HL-60 (cell line): ENCODE results near the gene PIWIL4.

Experiments used
- DNase-seq, 2 experiments: peaks; one replicate each; pipeline ENCODE4 v3.0.0-alpha.2; 2010 to 2020; ENCODE audit warnings: low read depth in 1 of 2, low spot score in 1 of 2
- H3K27ac ChIP-seq: fragments of 250-450 bp; sonication (Bioruptor Pico); replicated peaks from 2 replicates; pipeline ENCODE4 v1.5.1; 2020; ENCODE audit warnings: mild to moderate bottlenecking, moderate library complexity
- H3K27me3 ChIP-seq: fragments of 250-450 bp; sonication (Bioruptor Pico); 2 replicates; pipeline ENCODE4 v1.5.1; 2021; ENCODE audit warnings: mild to moderate bottlenecking, moderate library complexity; ENCODE audit not compliant: insufficient read depth, poor library complexity, severe bottlenecking
- H3K4me3 ChIP-seq: replicated peaks from 2 replicates; pipeline ENCODE4 v1.5.1; 2011; ENCODE audit warnings: mild to moderate bottlenecking, control low read depth, low read length; ENCODE audit not compliant: insufficient read depth
- GABPA ChIP-seq: IDR thresholded peaks from 2 replicates; pipeline ENCODE4 v1.6.1; 2012; ENCODE audit warnings: low read depth
- POLR2AphosphoS5 ChIP-seq: IDR thresholded peaks from 2 replicates; pipeline ENCODE4 v1.6.1; 2012; ENCODE audit warnings: low read depth
- SPI1 ChIP-seq: IDR thresholded peaks from 2 replicates; pipeline ENCODE4 v1.6.1; 2012; ENCODE audit warnings: low read depth, mild to moderate bottlenecking, borderline replicate concordance
- TF ChIP-seq, protein P1 (sequence below): IDR thresholded peaks from one replicate; pipeline ENCODE4 v1.5.1; 2011; ENCODE audit warnings: low read length, control low read depth, inconsistent platforms; ENCODE audit not compliant: insufficient read depth
- TF ChIP-seq, protein P2 (sequence below): IDR thresholded peaks from 2 replicates; pipeline ENCODE4 v1.6.1; 2012; ENCODE audit warnings: low read depth; ENCODE audit not compliant: insufficient replicate concordance

The PIWIL4 gene

DNA sequence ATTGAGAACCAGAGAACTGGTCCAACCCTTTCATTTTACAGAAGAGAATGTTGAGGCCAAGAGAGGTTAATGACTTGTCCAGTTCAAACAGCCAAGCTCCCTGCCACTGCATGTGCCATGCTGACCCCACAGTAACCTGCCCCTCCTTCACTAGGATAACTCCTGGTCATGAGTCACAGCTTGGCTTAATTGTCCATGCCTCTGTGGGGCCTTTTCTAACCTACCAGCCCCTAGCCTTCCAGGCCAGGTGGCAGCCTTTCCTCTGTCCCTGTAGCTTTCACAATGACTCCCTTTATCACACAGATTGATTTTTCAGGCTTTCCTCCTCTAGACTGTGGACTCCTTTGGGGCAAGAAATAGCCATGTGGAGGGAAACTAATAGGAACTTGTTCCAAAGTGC lies 97.2 kb downstream of the PIWIL4 start:
- no peak for DNase-seq
- no peak overlapping the region for H3K4me3 ChIP-seq
- TF ChIP-seq, protein P1, sequence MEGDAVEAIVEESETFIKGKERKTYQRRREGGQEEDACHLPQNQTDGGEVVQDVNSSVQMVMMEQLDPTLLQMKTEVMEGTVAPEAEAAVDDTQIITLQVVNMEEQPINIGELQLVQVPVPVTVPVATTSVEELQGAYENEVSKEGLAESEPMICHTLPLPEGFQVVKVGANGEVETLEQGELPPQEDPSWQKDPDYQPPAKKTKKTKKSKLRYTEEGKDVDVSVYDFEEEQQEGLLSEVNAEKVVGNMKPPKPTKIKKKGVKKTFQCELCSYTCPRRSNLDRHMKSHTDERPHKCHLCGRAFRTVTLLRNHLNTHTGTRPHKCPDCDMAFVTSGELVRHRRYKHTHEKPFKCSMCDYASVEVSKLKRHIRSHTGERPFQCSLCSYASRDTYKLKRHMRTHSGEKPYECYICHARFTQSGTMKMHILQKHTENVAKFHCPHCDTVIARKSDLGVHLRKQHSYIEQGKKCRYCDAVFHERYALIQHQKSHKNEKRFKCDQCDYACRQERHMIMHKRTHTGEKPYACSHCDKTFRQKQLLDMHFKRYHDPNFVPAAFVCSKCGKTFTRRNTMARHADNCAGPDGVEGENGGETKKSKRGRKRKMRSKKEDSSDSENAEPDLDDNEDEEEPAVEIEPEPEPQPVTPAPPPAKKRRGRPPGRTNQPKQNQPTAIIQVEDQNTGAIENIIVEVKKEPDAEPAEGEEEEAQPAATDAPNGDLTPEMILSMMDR = no peak
- TF ChIP-seq POLR2AphosphoS5 (no peak), SPI1 (no peak), GABPA (no peak)
- TF ChIP-seq, protein P2, sequence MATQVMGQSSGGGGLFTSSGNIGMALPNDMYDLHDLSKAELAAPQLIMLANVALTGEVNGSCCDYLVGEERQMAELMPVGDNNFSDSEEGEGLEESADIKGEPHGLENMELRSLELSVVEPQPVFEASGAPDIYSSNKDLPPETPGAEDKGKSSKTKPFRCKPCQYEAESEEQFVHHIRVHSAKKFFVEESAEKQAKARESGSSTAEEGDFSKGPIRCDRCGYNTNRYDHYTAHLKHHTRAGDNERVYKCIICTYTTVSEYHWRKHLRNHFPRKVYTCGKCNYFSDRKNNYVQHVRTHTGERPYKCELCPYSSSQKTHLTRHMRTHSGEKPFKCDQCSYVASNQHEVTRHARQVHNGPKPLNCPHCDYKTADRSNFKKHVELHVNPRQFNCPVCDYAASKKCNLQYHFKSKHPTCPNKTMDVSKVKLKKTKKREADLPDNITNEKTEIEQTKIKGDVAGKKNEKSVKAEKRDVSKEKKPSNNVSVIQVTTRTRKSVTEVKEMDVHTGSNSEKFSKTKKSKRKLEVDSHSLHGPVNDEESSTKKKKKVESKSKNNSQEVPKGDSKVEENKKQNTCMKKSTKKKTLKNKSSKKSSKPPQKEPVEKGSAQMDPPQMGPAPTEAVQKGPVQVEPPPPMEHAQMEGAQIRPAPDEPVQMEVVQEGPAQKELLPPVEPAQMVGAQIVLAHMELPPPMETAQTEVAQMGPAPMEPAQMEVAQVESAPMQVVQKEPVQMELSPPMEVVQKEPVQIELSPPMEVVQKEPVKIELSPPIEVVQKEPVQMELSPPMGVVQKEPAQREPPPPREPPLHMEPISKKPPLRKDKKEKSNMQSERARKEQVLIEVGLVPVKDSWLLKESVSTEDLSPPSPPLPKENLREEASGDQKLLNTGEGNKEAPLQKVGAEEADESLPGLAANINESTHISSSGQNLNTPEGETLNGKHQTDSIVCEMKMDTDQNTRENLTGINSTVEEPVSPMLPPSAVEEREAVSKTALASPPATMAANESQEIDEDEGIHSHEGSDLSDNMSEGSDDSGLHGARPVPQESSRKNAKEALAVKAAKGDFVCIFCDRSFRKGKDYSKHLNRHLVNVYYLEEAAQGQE = no peak
- peaks cover 2% of the 10 kb centered on the region for H3K27me3 ChIP-seq
- no peak overlapping the region for H3K27ac ChIP-seq

DNA sequence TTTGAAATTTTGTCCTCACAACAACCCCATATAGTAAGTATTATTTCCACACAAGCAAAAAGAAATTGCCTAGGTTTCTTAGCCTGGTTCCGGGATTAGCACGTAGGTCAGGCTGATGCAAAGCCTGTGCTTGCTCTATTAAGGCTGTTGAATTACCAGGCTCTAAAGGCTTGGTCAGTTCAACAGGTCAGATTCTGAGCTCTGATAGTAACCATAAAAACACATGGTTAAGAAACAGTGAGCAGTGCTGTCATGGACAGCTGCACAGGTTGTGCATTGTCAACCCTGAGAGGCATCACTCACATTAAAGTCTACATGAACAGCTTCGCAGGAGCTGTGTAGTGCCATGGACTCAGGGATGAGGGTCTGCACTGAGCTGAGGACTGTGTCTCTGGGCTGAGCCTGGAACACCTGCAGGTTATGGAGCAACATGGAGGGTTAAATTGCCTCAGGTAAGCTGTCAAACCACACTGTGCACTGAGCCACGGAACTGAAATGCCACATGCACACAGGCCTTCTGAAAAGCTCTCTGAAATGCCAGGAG lies 98.0 kb downstream of the PIWIL4 start:
- TF ChIP-seq, protein P2 = no peak
- TF ChIP-seq POLR2AphosphoS5 = no peak
- no peak for TF ChIP-seq GABPA
- no peak for TF ChIP-seq SPI1
- TF ChIP-seq, protein P1 = no peak
- Histone ChIP-seq H3K27ac (no peak overlapping the region), H3K4me3 (no peak overlapping the region), H3K27me3 (peaks cover 2% of the 10 kb centered on the region)
- DNase-seq = no peak

DNA sequence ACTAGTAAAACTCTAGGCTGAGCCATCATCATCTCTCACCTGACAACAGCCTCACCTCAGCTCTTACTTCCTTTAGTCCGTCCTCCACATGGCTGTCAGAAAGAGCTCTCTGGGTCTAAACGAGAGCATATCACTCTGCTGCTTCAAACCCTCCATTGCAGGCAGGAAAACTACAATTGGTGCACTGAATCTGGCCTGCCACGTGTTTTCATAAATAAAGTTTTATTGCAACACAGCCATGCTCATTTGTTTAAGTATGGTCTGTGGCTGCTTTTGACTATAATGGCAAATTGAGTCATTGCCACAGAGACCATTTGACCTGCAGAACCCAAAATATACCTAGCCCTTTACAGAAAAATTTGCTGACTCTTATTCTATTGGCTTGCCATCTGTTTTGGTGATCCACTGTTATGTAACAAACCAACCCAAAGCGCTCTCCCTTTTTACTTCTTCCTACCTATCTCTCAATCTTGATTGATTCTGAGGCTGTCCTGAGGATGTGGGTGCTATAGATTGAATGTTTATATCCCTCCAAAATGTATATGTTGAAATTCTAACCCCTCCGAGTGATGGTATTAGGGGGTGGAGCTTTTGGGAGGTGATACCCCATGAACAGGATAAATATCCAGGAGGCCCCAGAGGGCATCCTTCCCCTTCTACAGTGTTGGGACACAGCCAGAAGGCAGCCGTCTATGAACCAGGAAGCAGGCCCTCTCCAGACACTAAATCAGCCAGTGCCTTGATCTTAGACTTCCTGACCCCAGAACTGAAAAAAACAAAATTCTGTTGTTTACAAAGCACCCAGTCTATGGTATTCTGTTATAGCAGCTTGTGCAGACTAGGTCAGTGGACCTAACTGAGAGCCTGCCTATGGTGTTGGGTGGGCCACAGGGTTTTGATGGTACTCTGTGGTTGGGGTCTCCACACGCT lies 99.9 kb downstream of the PIWIL4 start:
- no peak overlapping the region for H3K27ac ChIP-seq
- H3K27me3 ChIP-seq = no peaks in the 10 kb centered on the region
- TF ChIP-seq POLR2AphosphoS5 (no peak), GABPA (no peak)
- TF ChIP-seq, protein P2 = no peak
- no peak for DNase-seq
- no peak overlapping the region for H3K4me3 ChIP-seq
